Loucy (cell line): ENCODE measurements around the gene CDR2L.

Experiments
- CTCF ChIP-seq: fragments of 200-600 bp; sonication (generic); conservative IDR thresholded peaks from 2 replicates; pipeline ENCODE4 v1.5.1; 2014; ENCODE audit warnings: mild to moderate bottlenecking, antibody characterized with exemption, low read length
- EZH2phosphoT487 ChIP-seq: fragments of 200-600 bp; IDR thresholded peaks from 2 replicates; pipeline ENCODE4 v1.6.1; 2018; ENCODE audit warnings: antibody characterized with exemption, mild to moderate bottlenecking, moderate library complexity, borderline replicate concordance

GRCh38 chr17:74964988-74965622 lies 22.3 kb upstream of the CDR2L start:
- no peak for TF ChIP-seq CTCF
- TF ChIP-seq EZH2phosphoT487, result no peak
